Measurements from ENCODE around the gene VSIR.

VSIR gene

GRCh38 chr10:71763352-71764127 is 9.8 kb downstream of the VSIR start:
- DNase-seq = no peak

GRCh38 chr10:71762324-71762723 is 11.0 kb downstream of the VSIR start:
- no peak for DNase-seq

DNA sequence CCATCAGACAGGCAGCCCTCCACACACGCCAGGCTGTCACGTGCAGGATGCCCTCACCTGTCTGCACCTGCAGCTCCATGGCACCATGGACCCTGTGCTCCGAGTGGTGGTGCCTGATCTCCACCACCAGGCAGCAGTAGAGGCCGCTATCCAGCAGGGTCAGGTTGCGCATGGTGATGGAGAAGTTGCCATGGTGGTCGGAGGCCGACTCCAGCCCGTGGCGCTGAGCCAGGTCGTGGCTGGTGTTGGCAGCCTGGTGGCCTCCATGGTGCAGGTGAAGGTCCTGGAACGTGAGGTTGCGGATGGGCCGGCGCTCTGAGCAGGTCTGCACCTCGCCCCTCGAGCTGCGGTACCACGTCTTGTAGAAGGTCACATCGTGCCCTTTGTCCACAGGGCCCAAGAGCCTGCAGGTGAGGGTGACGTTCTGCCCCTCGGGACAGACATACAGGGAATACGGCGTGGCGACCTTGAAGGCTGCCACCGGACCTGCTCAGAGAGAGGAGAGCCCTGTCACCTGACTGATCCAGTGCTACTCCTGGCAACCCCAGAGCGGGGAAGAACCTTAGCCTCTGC is 11.7 kb downstream of the VSIR start:
- DNase-seq = no peak

- peak; percentile 64 for DNase-seq
Measured at GRCh38 chr10:71761105-71761511, 12.2 kb downstream of the VSIR start.

- DNase-seq = no peak
Measured at GRCh38 chr10:71757399-71757922, 15.9 kb downstream of the VSIR start.

GRCh38 chr10:71756311-71757191 is 16.8 kb downstream of the VSIR start:
- DNase-seq = no peak

DNA sequence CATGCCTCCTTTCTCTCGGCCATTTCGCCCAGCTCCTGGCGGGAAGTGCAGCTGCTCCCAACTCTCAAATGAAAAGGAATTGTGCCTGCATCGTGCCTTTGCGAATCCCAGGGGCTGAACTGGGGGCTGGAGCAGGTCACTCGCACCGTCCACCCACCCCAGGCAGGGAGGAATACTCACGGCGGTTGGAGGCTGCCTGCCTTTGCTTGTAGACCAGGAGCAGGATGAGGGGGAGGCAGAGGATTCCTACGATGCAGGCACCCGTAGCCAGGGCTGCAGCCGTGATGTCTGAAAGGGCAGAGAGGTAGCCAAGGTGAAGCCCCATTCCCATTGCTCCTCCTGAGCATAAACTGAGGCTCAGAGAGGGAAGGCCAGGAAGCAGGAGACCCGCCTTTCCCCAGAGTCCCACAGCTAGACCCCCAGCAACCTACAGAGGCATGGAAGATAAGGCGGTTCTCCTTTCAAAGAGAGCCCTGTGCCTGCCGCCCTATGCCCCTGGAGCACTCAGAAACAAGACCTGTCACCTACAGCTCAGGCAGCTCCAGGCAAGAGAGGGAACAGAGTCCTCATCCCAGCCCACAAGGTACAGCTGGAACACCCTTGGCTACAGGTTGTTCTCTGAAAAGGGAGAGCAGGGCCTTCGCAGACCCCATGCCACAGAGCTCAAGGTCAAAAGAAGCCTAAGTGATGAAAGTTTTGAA is 18.0 kb downstream of the VSIR start:
- DNase-seq = no peak

- no peak for DNase-seq
Measured at GRCh38 chr10:71754562-71754961, 18.8 kb downstream of the VSIR start.

DNA sequence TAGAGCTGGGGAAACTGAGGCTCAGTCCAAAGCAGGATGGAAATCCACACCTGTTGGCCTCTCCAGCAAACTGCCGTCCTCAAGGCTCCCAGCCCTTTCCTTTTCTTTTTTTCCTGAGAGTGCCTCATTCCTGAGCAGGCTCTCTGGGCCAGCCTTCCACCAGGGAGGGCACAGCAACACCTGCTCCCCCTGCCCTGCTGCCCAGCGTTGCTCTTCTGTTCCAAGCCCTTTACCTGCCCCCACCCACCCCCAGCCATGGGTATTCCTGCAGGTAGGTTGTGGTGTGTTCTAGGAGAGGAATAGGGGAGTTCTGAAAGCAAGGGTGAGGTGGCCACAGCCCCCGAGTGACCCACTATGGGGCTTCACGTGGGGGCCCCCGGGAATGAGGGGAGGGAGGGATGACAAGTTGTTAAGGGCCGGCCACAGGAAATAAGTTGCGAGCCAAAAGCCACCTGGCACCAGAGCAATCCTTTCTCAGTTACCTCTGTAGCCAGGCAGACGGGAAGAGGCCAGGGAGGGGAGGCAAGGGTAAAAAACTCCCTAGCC is 19.3 kb downstream of the VSIR start:
- DNase-seq = no peak

GRCh38 chr10:71753091-71753959 is 20.0 kb downstream of the VSIR start:
- DNase-seq = no peak

DNA sequence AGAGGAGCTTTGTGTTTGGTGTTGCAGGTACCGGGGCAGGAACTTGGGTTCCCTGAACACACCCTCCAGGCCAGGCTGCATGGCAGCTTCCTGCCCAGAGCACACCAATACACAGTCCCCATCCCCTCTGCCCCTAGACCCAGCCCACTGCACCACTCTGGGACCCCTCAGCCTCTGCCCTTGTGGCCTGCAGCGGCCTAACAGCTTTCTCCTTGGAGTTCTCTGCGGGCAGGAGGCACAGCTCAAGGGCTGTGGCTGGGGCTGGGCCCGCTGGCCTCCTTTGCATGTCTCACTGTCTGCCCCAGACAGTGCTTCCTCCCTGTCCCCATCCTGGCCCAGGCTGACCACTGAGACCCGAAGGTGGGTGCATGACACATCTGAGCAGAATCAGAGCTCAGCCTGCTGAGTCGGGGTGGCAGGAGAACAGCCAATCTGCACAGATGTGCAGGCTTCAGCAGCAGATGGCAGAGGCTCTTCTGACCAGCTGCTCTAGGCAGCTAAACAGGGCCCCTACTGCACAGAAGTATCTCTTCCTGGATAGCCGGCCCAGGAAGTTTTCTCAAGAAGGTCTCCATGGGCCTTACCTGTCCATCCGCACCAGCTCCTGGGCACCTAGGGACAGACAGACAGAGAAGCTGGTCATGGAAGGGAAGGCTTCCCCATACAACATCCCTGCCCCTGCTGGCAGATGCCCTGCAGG is 20.8 kb downstream of the VSIR start:
- no peak for DNase-seq

DNA sequence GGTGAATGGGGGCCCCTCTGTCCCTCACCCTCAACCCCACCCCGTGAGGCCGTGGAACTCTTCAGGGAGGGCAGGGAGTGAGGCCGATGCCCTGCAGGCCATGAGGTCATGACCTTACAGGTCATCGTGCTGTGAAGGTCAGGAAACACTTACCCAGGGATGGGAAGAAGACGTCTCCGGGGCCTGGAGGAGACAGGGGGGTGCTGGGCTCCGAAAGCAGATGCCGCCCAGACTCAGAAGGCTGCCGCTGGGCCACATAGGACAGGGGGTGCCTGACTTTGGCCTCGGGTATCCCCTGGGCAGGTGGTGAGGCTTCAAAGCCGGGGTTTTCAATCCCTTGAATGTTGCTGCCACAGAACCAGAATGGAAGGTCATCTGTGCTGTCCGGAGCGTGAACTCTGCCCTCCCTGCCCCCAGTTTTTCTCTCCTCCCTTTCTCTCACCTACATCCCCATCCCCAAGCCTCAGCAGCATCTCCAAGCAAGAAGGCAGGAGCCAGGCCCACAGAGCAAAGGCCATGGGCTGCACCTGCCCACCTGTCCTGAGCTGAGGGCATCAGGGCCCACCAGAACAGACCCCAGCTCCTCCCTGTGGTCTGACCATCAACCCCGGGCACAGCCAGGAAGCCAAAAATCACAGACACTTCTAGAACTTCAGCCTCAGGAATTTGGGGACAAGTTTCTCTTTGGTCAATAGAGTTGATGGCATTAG is 21.6 kb downstream of the VSIR start:
- DNase-seq = no peak

DNA sequence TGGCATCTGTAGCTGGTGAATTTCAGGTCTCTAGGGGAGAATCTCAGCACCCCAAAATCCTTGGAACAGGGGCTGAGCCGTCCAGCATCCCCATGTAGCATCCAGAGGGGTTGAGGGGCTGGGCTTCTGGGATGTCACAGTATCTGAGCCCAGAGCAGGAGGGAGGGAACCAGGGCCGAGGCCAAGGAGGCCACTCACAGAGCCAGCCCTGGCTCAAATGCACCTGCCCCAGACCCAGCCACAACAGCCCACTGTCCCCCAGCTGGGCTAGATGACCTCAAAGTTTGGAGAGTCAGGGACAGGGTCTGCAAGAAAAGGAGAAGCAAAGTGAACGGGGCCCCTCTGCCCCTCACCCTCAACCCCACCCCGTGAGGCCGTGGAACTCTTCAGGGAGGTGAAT is 22.3 kb downstream of the VSIR start:
- DNase-seq = no peak

- DNase-seq = no peak
Measured at GRCh38 chr10:71750124-71750841, 23.0 kb downstream of the VSIR start.

GRCh38 chr10:71749396-71749795 is 23.9 kb downstream of the VSIR start:
- no peak for DNase-seq

GRCh38 chr10:71748671-71749191 is 24.6 kb downstream of the VSIR start:
- peak; percentile 45 for DNase-seq

- no peak for DNase-seq
Measured at GRCh38 chr10:71747551-71748523, 25.5 kb downstream of the VSIR start.

DNA sequence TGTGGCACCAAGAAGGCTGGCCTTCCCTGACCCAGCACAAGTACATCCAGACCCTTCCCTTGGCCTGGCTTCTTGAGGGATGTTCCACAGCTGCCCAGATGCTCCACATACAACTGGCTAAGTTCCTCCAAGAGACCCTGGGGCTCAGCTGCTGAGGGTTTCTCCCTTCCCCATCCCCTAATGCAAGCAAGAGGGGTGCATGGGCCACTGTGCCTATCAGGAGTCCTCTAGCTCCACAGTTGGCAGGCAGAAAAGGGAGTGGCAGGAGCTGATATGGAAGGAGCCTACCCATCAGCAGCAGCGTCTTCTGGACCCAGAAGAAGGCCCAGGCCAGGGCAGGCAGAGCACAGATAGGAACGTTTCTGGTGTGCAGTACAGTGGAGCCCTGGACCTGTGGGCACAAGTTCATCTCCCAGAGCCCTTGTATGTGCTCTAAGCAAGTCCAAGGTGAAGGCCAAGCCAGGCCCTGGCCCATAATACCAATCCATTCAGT is 26.2 kb downstream of the VSIR start:
- no peak for DNase-seq

All from activated T-cell treated with anti-CD3 and anti-CD28 coated beads for 4 hours (primary cell).